Measurements from ENCODE around the gene TBC1D1. TPM values are rescaled to one million over a fixed set of nuclear protein-coding genes. Genes with fewer than 3 reads are reported as not detected.

The TBC1D1 gene
- total RNA-seq, 3 donors from 2014 or later (not counting 1 experiment from before 2014, with no cell fraction given) = 59.2 to 78.6 (median 68.5) TPM

DNA sequence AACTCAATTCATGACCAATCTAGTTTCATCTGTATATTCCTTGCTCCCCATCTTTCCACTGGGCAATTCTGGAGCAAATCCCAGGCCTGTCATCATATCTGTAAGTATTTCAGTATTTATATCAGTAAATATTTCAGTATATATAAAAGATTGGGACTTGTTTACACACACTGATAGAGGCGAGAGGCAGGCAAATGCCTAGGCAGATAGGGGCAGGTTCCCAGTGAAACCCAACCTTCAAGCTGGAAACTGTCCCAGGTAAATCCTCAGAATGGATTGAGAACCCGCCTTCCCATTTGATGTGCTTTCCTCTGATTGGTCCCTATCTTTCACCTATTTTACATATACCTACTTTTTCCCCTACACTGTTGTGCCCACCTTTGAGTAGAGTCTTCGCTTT is 23.8 kb upstream of the TBC1D1 start:
- H3K4me1 ChIP-seq (ENCODE audit: control insufficient read depth, insufficient read depth, low read length) = no peaks in the 10 kb centered on the region
- H3K27ac ChIP-seq (ENCODE audit: low read length) = no peak overlapping the region
- intact Hi-C loops (cut with micrococcal nuclease) = no loop called here
- 95% methylated on average over 3 of the region's 3 CpGs for WGBS (ENCODE audit: insufficient coverage)
- no peaks in the 10 kb centered on the region for H3K4me1 Mint-ChIP-seq
- TF ChIP-seq, protein P1, sequence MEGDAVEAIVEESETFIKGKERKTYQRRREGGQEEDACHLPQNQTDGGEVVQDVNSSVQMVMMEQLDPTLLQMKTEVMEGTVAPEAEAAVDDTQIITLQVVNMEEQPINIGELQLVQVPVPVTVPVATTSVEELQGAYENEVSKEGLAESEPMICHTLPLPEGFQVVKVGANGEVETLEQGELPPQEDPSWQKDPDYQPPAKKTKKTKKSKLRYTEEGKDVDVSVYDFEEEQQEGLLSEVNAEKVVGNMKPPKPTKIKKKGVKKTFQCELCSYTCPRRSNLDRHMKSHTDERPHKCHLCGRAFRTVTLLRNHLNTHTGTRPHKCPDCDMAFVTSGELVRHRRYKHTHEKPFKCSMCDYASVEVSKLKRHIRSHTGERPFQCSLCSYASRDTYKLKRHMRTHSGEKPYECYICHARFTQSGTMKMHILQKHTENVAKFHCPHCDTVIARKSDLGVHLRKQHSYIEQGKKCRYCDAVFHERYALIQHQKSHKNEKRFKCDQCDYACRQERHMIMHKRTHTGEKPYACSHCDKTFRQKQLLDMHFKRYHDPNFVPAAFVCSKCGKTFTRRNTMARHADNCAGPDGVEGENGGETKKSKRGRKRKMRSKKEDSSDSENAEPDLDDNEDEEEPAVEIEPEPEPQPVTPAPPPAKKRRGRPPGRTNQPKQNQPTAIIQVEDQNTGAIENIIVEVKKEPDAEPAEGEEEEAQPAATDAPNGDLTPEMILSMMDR (IDR thresholded peaks at IDR 0.05) = no peak
- H3K4me3 ChIP-seq (ENCODE audit: low read length) = no peak overlapping the region
- H3K27me3 Mint-ChIP-seq (ENCODE audit: low read depth in 2 of 2) = no peaks in the 10 kb centered on the region
- no peak overlapping the region for H3K4me3 Mint-ChIP-seq
- no peak overlapping the region for H3K27ac Mint-ChIP-seq
- peaks cover 10% of the 10 kb centered on the region for H3K36me3 Mint-ChIP-seq
- ATAC-seq (no peak), DNase-seq (no peak)
- H3K9me3 ChIP-seq (ENCODE audit: control insufficient read depth, insufficient read depth, low read length) = no peaks in the 10 kb centered on the region
- H3K36me3 ChIP-seq (ENCODE audit: control insufficient read depth, insufficient read depth, low read length) = peaks cover 16% of the 10 kb centered on the region
- H3K27me3 ChIP-seq (ENCODE audit: control insufficient read depth, insufficient read depth, low read length) = no peaks in the 10 kb centered on the region
- H3K9me3 Mint-ChIP-seq = no peaks in the 10 kb centered on the region

DNA sequence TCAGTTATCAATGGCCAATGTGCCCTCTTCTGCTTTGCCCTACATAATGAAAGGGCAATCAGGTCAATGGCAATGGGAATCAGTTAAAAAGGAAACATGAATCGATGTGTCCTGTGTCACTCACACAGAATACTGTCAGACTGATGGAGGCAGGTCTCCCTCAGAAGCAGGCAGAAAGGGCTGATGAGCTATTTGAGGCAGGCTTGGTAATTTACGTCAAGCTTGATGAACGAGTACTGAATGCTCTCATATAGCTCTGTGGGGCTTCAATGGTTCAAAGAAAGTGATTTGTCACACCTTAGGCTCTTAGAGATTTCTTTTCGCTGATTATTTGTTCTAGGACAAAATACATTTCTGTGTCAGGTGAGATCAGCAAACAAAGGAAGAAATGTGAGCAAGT is 22.6 kb upstream of the TBC1D1 start:
- H3K4me1 ChIP-seq (ENCODE audit: control insufficient read depth, insufficient read depth, low read length) = no peaks in the 10 kb centered on the region
- no peaks in the 10 kb centered on the region for H3K9me3 Mint-ChIP-seq
- H3K27ac ChIP-seq (ENCODE audit: low read length) = no peak overlapping the region
- H3K36me3 Mint-ChIP-seq = peaks cover 10% of the 10 kb centered on the region
- no peaks in the 10 kb centered on the region for H3K9me3 ChIP-seq (ENCODE audit: control insufficient read depth, insufficient read depth, low read length)
- DNase-seq (no peak), ATAC-seq (no peak)
- H3K36me3 ChIP-seq (ENCODE audit: control insufficient read depth, insufficient read depth, low read length) = peaks cover 11% of the 10 kb centered on the region
- no peaks in the 10 kb centered on the region for H3K27me3 ChIP-seq (ENCODE audit: control insufficient read depth, insufficient read depth, low read length)
- no peaks in the 10 kb centered on the region for H3K4me1 Mint-ChIP-seq
- H3K4me3 Mint-ChIP-seq = no peak overlapping the region
- no peak overlapping the region for H3K4me3 ChIP-seq (ENCODE audit: low read length)
- TF ChIP-seq, protein P1 (IDR thresholded peaks at IDR 0.05) = no peak
- no peaks in the 10 kb centered on the region for H3K27me3 Mint-ChIP-seq (ENCODE audit: low read depth in 2 of 2)
- H3K27ac Mint-ChIP-seq = no peak overlapping the region
- 96% methylated on average over 4 of the region's 4 CpGs for WGBS (ENCODE audit: insufficient coverage)
- intact Hi-C loops (cut with micrococcal nuclease) = no loop called here

DNA sequence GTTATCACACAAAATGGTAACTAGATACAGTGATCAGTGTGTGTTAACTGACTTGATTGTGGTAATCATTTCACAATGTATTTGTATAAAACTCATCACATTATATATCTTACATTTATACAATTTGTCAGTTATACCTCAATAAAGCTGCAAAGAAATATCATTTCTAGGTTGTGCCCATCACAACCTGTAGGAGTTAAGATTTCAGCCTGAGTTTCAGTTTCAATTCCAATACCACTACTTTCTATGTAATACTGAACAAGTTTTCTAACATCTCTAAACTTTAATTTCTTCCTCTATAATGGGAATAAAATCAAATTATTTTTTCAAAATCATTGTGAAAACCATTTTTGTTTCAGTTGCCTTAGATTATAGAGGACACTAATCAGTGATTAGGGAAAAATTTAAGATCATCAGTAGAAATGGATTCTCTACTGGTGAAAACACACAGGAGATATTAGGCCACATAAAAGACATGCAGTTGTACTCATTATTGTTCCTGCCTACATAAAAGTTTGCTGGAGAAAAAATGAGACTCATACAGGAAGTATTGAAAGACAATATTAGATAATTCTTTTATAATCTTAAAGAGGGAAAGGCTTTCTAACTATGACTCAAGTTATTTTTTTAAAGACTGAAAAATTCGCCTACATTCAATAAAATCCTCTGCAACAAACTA is 18.4 kb upstream of the TBC1D1 start:
- no CpG with 5 or more reads among the region's 1 CpG for WGBS (ENCODE audit: insufficient coverage)
- Histone ChIP-seq H3K27me3 (ENCODE audit: control insufficient read depth, insufficient read depth, low read length) (no peaks in the 10 kb centered on the region), H3K4me1 (ENCODE audit: control insufficient read depth, insufficient read depth, low read length) (no peaks in the 10 kb centered on the region), H3K27ac (ENCODE audit: low read length) (no peak overlapping the region), H3K4me3 (ENCODE audit: low read length) (no peak overlapping the region), H3K36me3 (ENCODE audit: control insufficient read depth, insufficient read depth, low read length) (peaks cover 2% of the 10 kb centered on the region), H3K9me3 (ENCODE audit: control insufficient read depth, insufficient read depth, low read length) (no peaks in the 10 kb centered on the region)
- intact Hi-C loops (cut with micrococcal nuclease) = no loop called here
- no peaks in the 10 kb centered on the region for H3K4me1 Mint-ChIP-seq
- H3K36me3 Mint-ChIP-seq = peaks cover 7% of the 10 kb centered on the region
- no peaks in the 10 kb centered on the region for H3K27me3 Mint-ChIP-seq (ENCODE audit: low read depth in 2 of 2)
- peak in 1 of 3 donors; percentile 42 for ATAC-seq
- DNase-seq = no peak
- H3K4me3 Mint-ChIP-seq = no peak overlapping the region
- H3K9me3 Mint-ChIP-seq = no peaks in the 10 kb centered on the region
- TF ChIP-seq, protein P1 (IDR thresholded peaks at IDR 0.05) = no peak
- peak overlapping the region; percentile 37 to 44 for H3K27ac Mint-ChIP-seq

DNA sequence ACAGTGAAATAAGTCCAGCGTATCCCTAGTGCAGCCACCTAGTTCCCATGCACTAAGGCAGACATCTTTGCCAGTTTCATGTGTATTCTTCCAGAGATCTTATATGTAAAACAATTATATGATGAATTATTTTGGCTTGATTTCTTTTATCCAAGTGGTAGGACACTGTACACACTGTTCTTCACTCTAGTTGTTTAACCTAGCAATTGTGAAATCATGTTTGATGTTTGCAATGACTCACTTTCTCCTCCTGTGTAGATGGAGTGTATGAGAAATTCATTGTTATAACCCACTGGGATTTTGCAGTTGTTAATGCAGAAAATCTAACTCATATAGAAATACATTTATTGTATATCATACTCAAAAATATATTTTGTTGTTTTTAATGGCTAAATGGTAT is 17.5 kb upstream of the TBC1D1 start:
- TF ChIP-seq, protein P1 (IDR thresholded peaks at IDR 0.05) = no peak
- H3K27ac Mint-ChIP-seq = no peak overlapping the region

More for the DNA sequence above, 17.5 kb upstream of the TBC1D1 start:
- Mint-ChIP-seq H3K36me3 (no peaks in the 10 kb centered on the region), H3K4me1 (no peaks in the 10 kb centered on the region), H3K4me3 (no peak overlapping the region), H3K27me3 (ENCODE audit: low read depth in 2 of 2) (no peaks in the 10 kb centered on the region), H3K9me3 (no peaks in the 10 kb centered on the region)
- ATAC-seq (no peak), DNase-seq (no peak)
- no peak overlapping the region for H3K27ac ChIP-seq (ENCODE audit: low read length)
- H3K9me3 ChIP-seq (ENCODE audit: control insufficient read depth, insufficient read depth, low read length) = no peaks in the 10 kb centered on the region
- WGBS (ENCODE audit: insufficient coverage) = 89% methylated on average over 1 of the region's 1 CpG
- H3K4me3 ChIP-seq (ENCODE audit: low read length) = no peak overlapping the region
- no peaks in the 10 kb centered on the region for H3K27me3 ChIP-seq (ENCODE audit: control insufficient read depth, insufficient read depth, low read length)
- H3K4me1 ChIP-seq (ENCODE audit: control insufficient read depth, insufficient read depth, low read length) = no peaks in the 10 kb centered on the region
- no peaks in the 10 kb centered on the region for H3K36me3 ChIP-seq (ENCODE audit: control insufficient read depth, insufficient read depth, low read length)
- intact Hi-C loops (cut with micrococcal nuclease) = no loop called here
